ENCODE results near the gene EPHA4. TPM values are rescaled to one million over a fixed set of nuclear protein-coding genes. Genes with fewer than 3 reads are reported as not detected.

EPHA4 gene
- polyA plus RNA-seq, 3 donors = 57.8 to 59.0 (median 58.4) TPM

- DNase-seq (ENCODE audit: extremely low read depth in 1 of 11, low read depth in 9 of 11, low spot score in 4 of 11) = no peak
Observed at GRCh38 chr2:221588306-221588985, 16.3 kb upstream of the EPHA4 start.

DNA sequence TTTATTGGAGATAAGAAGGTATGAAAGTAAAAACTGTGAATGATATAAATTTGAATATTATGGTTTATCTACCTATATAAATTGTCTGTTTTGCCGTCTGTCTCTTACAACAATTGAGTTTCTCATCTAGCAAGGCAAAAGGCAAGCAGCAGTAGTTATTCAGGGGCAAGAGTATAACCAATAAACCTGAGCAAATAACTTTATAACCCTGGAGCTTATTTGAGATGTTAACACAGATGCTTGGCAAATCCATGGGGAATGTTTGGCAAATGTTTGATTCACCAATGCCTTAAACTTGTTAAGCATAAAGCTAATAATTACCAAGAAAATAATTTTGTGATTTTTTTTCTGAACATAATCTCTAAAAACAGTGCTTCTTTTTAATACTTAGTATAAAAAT is 9.9 kb upstream of the EPHA4 start:
- DNase-seq (ENCODE audit: extremely low read depth in 1 of 11, low read depth in 9 of 11, low spot score in 4 of 11) = no peak

DNA sequence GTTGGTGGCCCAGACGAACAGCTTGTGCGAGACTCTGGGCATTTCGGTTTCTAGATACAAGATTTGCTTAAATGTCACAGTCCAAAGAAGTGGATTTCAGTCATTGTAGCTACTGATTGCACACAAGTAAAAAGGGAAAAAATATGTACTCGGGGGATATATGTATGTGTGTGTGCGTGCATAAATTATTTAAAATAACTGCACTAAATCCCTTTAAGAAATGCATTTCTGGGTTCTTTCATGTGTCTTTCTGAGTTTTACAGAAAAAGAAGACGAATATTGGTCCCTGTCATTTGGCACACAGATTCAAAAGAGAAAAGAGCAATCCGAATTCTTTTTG is 2.1 kb upstream of the EPHA4 start:
- no peak for DNase-seq (ENCODE audit: extremely low read depth in 1 of 11, low read depth in 9 of 11, low spot score in 4 of 11)

- DNase-seq (ENCODE audit: extremely low read depth in 1 of 11, low read depth in 9 of 11, low spot score in 4 of 11) = peak in 10 of 11 donors; percentile 68 to 88 (median 85)
Observed at GRCh38 chr2:221573430-221574230, 1.5 kb upstream of the EPHA4 start.

DNA sequence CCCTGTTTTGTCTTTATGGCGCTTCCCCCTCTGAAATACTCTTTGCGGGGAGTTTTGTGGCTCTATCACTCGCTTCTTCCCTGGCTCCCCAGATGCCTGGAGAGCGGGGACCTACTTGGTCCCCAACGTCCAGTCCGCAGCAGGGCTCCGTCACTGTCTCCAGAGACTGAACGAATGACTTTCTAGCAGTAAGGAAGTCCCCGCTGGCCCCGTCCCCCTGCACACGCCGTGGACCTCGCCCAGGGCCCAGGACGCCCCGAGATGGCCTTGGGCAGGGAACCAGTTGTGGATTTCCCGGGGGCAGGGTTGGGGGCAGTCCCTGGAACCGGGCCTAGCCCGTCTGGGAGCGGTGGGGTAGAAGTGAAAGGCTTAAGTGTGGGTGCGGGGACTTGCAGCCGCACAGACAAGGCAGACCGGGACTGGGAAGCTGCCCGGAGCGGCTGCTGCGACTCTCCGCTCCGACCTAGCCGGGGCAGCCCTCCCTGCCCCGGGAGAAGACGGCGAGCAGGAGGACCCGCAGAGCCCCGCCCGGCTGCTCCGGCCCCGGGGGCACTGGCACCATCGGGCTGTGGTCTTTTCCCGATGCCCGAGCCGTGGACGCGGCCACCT is 821 bp upstream of the EPHA4 start:
- peak in 5 of 11 donors; percentile 42 to 53 (median 45) for DNase-seq (ENCODE audit: extremely low read depth in 1 of 11, low read depth in 9 of 11, low spot score in 4 of 11)

DNA sequence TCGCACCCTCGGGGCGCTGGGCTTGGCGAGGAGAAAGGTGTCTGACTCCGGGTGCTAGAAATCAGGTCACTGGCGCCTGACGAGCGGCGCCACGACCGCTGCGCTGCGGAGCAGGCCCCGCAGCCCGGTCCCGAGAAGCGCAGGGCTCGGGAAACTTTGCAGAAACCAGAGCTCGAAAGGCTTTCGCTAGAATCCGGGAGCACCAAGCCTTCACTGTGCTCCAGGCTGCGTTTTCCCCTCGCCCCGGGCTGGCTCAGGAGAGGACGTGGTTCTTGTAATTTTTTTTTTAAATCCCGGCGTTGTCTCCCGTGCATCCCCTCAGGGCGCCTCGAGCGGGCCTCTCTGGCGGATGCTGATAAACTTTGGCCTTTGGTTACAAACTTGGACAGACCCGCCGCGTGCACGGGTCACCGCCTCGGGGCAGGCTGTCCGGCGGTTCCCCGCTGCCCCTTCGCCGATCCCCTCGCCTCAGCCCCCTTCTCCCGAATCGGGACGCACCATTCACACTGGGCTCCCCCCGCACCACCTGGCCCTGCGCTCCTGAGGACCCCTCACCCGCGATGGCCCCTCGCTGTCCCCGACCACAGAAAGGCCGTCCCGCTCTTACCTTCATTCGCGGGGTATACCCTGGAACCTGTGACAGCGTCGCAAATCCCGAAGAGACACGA is 419 bp downstream of the EPHA4 start:
- peak in 1 of 11 donors; percentile 50 for DNase-seq (ENCODE audit: extremely low read depth in 1 of 11, low read depth in 9 of 11, low spot score in 4 of 11)

GRCh38 chr2:221571025-221571550 is 1.0 kb downstream of the EPHA4 start:
- no peak for DNase-seq (ENCODE audit: extremely low read depth in 1 of 11, low read depth in 9 of 11, low spot score in 4 of 11)

GRCh38 chr2:221570321-221570935 is 1.7 kb downstream of the EPHA4 start:
- peak in 1 of 11 donors; percentile 38 for DNase-seq (ENCODE audit: extremely low read depth in 1 of 11, low read depth in 9 of 11, low spot score in 4 of 11)

DNA sequence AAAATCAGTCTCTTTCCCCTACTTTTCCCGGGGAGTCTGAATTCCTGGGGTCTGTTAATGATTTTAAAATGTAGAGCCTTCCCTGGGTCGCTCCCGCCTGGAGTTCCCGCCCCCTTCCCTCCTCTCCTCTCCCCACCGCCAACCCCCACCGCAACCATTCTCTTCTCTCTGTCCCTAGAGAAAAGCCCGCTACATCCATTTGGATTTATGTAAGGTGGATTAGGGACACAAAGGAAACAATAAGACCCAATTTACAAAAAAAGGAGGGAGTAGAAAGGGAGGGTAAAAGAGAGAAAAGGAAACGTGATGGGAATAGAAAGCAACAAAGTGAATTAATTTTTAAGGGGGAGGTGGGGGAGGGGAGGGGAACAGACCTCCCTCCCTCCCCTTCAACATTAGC is 2.2 kb downstream of the EPHA4 start:
- DNase-seq (ENCODE audit: extremely low read depth in 1 of 11, low read depth in 9 of 11, low spot score in 4 of 11) = no peak

GRCh38 chr2:221569425-221569845 is 2.7 kb downstream of the EPHA4 start:
- no peak for DNase-seq (ENCODE audit: extremely low read depth in 1 of 11, low read depth in 9 of 11, low spot score in 4 of 11)

DNA sequence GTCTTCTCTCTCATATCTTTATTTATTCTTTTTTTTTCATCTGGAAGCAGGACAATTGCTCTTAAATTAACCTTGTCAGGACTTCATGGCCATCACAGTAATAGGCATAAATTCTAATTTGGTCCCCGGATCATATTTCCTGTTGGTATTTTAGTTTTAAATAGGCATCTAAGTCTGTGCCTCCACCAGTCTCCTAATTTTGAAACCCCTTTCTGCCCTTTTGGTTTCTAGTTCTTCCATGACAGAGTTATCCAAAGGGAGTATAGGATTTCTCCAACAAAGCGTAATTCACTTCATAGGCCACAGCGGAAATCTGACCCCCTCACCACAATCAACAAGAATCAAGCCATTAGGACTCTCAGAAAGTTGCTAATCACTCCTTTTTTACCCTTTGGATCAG is 3.8 kb downstream of the EPHA4 start:
- no peak for DNase-seq (ENCODE audit: extremely low read depth in 1 of 11, low read depth in 9 of 11, low spot score in 4 of 11)

DNA sequence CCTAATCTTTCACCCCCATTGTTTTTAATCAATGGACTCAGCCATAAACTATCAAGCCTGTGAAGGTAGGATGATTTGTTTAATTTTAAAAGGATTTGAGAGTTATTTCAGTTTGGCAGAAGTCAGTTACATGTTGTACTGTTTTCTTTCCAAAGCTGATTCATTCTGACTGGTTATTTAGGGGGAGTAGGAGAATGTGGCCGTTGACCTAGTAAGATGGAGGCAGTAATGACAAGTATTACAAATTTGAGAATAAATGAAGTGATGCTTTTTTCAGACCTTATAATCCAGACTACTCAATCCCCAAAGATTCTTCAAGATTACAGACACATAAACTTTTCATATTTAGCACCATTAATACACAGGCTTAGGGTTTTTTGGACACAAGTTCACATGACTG is 4.3 kb downstream of the EPHA4 start:
- DNase-seq (ENCODE audit: extremely low read depth in 1 of 11, low read depth in 9 of 11, low spot score in 4 of 11) = no peak

DNA sequence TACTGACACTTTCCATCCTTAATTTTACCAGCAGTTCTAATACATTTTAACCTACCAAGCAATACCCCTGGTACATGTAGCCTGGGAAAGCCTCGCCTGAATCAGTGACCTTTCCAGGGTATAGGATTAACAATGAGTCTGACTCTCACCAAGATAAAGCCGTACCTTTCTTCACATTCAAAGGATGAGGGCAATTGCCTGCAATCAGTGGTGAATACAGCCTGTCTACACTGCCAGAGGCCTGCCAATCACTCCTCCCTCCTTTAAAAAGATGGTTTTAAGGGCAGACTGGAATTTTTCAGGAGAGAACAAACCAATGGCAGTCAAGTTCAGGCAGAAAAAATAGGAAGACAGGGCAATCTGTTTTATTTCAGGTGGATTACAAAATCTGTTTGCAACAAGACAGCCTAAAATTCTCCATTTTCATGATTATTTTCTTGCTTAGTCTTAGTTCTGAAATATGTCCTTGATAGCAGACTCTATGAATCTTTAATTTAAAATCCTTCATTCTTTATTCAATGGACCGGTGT is 4.8 kb downstream of the EPHA4 start:
- DNase-seq (ENCODE audit: extremely low read depth in 1 of 11, low read depth in 9 of 11, low spot score in 4 of 11) = no peak

DNA sequence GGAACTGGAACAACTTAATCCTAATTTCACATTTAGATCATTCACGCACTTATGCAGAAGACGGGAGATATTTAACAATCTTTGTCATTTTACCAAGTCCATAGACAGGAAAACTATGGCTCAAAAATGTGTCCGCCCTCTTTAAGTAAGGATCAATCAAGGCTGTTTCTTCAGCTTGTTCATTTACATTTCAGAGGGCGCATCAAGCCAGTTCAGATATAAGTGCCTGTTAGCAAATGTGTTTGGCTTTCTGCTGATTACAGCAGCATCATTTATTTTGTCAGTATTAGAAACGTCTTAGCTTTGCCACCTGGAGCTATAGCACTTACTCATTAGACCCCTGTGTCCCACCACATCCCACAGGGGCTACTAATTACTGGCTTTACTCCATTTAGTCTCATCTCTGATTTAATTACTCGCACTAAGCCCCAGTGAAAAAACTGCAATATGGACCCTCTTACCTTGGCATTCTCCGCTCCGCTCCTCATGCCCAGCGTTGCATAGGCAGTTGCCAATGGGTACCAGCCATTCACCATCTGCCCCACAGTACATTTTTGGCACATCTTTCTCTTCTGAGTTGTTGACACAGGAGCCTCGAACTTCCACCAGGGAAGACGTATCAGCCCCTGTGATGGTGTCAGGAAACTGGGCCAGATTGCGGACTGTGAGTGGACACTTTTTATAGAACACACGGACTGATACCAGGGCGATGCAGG is 8.7 kb downstream of the EPHA4 start:
- DNase-seq (ENCODE audit: extremely low read depth in 1 of 11, low read depth in 9 of 11, low spot score in 4 of 11) = no peak

- DNase-seq (ENCODE audit: extremely low read depth in 1 of 11, low read depth in 9 of 11, low spot score in 4 of 11) = no peak
Observed at GRCh38 chr2:221562226-221562625, 9.9 kb downstream of the EPHA4 start.

GRCh38 chr2:221561770-221562169 is 10.3 kb downstream of the EPHA4 start:
- no peak for DNase-seq (ENCODE audit: extremely low read depth in 1 of 11, low read depth in 9 of 11, low spot score in 4 of 11)

- DNase-seq (ENCODE audit: extremely low read depth in 1 of 11, low read depth in 9 of 11, low spot score in 4 of 11) = no peak
Observed at GRCh38 chr2:221559991-221560390, 12.1 kb downstream of the EPHA4 start.

GRCh38 chr2:221558107-221558506 is 14.0 kb downstream of the EPHA4 start:
- no peak for DNase-seq (ENCODE audit: extremely low read depth in 1 of 11, low read depth in 9 of 11, low spot score in 4 of 11)
